GM21529 (cell line): ENCODE results near the gene SLC4A1.

Experiments
- ATAC-seq: cut with Tn5 transposase; IDR thresholded peaks from one replicate; pipeline ENCODE4 v1.9.1; 2021; ENCODE audit not compliant: unreplicated experiment

SLC4A1 gene

DNA sequence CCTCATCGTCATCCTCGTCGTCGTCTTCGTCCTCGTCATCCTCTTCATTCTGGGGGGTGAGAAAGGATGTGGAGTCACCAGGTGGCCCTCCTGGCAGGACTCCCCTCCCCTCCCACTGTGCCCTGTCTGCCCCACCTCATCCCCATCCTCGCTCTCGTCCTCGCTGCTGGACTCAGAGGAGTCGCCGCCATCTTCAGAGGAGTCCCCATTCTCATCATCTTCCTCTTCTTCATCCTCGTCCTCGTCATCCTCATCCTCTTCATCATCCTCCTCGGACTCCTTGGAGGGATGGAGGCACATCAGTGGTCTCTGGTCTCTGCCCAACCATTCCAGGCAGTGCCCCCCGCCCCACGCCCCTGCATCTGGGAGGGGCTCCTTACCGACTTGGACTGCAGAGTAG, 60.6 kb downstream of the SLC4A1 start:
- no peak for ATAC-seq

DNA sequence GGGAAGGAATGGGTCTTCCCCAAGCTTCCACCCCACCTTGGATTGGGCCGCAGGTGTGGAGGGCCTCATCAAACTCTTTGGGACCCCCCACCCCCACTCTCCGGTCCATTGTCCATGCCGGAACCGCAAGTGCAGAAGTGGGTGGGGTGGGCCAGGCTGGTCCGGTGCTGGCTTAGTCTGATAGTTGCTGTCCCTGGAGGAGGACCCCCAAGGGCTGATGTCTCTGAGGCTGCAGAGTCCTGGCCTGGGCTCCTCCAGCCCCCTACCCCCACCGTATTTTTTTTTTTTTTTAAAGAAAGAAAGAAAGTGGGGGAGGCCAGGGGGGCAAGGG, 61.1 kb downstream of the SLC4A1 start:
- ATAC-seq = no peak

DNA sequence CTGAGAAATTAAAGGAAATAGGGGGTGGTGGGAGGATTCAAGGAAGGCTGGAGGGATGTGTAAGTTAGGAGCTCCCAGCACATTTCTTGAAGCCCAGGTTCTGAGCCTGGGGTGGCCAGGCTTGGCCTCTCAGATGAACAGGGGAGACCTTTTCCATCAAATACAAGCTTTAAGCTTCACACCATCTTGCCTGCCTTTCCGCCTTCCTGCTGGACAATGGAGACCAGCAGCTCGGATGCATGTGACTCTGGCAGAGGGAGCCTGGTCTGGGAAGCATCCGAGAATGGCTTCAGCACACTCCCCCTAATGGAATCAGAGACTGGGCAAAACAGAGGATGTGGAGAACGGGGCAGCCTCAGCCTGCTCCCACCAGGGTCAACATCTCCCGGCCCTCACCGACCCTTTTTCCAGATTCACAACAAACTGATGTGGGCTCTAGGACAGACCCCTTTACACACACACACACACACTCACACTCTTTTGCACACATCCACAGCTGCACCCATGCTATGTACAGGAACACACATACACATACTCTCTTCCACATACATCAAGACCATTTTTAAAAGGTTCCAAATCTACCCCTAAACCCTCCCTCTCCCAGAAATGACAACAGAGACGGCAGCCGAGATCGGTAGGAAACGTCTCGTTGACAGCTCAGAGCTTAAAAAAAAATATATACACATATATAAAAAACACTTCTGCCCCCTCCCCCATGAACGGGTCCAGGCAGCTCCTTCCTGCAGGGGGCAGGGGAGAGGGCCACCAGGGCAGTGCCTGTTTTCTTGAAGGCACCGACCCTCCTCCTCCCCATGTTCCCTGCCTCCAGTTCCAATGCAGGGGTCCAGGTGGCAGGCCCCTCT, 61.7 kb downstream of the SLC4A1 start:
- no peak for ATAC-seq

DNA sequence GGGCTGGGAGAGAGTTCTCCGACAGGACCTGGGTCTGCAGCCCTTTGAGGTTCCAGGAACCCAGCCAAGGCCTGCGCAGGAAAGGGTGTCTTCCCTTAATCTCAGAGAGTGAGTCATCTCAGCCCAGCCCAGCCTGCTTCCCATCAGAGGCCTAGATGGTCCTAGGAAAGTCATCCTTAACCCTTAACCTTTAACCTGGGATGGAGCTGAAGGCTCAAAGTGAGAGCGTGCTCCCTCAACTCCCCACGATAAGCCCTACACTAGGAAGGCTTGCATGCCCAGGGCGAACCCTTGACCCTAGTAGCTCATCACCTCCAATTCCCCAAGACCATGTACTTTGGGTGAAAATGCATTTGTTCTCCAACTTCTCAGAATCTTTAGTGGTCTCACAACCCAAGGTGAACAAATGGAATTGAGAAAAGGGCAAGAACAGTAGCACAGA, 63.5 kb downstream of the SLC4A1 start:
- ATAC-seq = no peak

DNA sequence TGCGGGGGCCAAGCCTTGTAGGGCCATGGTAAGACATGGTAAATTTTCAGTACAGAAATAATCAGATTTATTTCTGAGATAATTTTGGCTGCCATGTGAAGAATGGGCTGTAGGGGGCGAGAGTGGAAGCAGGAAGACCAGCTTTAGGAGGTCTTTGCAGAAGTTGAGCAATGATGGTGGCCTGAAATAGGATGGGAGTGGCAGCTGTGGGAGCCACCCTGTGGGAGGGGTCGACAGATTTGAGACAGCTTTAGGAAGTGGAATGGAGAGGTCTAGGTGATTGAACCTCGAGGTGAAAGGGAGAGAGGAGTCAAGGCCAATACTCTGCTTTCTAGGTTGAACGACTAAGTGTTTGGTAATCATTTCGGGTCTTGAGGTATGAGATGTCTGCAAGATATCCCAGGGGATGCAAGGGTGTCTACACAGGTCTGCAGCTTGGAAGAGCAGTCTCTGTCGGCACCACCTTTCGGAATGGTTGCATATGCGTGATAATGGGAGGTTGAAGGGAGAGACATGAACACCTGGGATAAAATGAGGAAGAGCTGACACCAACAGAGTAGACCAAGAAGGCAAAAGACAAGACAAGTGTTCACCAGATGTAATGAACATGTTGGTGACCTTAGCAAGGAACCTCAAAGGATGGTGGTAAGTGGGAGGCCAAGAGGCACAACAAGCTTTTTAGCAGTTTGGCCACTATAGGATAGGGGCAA, 64.0 kb downstream of the SLC4A1 start:
- ATAC-seq = no peak

DNA sequence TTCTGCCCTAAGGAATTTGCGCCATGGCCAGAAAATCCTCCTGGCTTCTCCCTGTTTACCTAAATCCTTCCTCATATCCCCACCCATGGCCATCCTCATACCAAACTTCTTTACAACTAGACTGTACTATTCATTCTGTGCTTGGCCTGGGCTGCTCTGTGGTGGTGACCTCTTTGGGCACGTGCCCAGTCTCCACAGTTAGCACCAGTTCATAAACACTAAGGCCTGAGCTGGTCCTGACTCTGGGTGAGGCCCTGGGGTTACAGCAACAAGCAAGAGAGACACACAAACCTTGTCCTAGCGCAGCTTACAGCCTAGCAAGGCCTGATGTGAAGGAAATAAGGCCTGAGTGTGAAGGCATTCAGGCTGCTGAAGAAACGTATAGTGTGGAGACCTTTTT, 65.2 kb downstream of the SLC4A1 start:
- ATAC-seq = no peak

DNA sequence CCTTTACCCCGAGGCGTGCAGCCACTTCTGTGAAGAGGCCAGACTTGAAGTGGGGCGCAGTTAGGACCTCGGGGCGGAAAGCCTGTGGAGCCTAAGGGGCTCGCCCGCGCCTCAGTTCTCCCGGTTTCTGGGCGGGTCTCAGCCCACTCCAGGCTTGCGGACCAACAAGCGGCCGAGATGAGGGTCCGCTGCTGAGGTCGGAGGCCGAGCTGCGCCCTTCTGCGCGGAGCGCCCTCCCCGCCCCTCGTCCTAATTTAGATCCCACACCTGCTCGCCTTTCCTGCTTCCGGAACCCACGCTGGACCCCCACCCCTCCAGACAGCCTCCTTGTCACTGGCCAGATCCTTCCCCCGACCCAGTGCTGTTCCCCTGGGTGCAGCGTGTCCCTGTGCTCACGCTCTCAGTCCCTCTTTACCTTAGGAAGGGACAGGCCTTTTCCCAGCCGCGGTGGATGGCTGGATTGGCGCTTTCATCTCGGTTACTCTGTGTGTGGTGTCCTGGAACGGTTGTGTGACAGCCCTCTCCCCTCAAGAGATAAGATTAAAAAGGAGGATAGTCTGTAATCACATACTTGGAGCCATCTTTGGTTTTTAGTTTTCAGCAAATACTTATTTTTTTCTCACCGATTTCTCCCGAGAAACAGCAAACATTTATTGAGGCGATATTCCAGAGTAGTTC, 67.3 kb downstream of the SLC4A1 start:
- no peak for ATAC-seq

DNA sequence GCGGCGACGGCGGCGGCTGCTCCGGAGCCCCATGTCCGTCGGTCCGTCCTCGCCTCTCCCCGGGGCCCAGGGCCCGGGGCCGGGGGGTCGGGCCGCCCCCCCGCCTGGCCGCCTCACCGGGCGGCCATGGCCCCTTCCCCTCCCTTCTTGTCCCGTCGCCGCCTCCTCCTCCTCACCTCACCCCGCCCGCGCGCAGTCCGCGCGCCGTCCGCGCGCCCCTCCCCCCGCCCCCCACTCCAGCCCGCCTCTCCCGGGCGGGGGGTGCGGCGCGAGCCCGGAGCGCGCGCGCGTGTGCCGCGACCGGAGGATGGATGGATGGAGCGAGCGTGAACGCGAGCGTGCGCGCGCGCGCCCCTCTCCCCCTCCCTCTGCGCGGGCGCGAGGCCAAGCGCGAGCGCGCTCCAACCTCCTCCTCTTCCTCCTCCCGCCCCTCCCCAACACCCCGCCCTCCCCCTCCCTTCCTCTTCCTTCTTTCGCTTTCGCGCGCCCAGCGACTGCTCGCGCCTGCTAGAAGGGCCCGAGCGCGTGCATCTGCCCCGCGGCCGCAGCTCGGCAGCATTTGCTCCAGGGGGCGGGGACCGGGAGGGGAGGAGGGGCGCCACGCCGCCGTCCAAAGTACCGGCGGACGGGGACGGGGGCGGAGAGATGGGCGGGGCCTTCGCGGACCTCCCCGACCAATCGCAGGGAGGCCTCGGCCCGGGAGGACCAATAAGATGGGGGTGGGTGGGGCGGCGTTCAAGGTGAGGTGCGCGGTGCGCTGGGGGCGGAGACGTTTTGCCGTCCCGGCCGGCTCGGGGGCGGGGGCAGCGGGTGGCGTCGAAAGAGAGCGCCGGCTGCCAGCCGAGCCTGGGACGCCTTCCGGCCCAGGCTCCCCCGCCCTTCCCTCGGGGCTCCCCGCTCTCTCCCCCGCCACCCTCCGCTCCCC, 68.1 kb downstream of the SLC4A1 start, which contains the start of gene ATXN7L3:
ATXN7L3 (minus strand) TSS at position 332 of the 925 bp plus-strand sequence. CDS start 1,814 bp downstream, outside the sequence.
- peak; percentile 64 for ATAC-seq

DNA sequence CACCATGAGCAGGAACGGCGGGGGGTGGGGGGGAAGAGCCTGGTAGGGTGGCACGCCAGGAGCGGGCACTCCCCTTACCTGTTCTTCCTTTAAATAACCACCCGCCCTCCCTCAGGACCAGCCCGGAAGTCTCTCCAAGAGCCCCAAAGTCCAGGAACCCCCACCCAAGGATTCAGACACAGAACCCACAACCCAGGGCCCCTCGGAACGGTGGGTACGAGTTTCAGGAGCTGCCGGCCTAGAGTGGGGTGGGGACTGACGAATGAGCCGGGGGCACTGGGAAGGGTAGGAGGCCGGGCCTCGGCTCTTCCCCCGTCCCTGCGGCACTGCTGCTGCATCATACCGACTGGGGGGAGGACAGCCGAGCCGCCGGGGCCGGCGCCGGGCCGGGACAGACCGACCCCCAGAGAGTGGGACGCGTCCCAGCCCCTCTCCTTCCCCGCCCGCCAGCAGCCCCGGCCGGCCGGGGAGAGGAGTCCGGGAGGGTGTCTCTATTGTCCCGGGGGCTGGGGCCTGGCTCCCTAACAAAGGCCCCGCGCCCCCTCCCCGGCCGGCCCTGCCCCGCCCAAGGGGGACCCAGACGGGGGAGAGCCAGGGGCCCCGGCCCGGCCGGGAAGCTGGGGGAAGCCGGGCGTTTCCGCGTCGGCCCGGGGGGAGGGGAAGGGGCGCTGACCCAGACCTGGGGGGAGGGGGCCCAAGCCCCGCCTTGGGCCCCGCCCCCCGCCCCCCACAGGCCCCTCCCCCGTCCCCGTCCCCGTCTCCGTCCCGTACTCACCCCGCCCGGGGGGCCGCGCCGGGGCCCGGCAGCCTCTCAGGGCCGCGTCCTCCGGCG, 69.0 kb downstream of the SLC4A1 start:
- peak; percentile 15 for ATAC-seq
